HUES64 (cell line): ENCODE results near the gene PLEKHJ1.

Experiments
- H3K27ac ChIP-seq: 2 replicates; pipeline ENCODE4 v1.7.0; 2013; ENCODE audit warnings: low read depth, low read length, inconsistent platforms
- H3K27me3 ChIP-seq: 2 replicates; pipeline ENCODE4 v1.6.1; 2013; ENCODE audit warnings: mild to moderate bottlenecking, low read length; ENCODE audit not compliant: insufficient read depth
- H3K36me3 ChIP-seq: 2 replicates; pipeline ENCODE4 v1.6.1; 2013; ENCODE audit warnings: mild to moderate bottlenecking, low read length; ENCODE audit not compliant: insufficient read depth
- H3K4me1 ChIP-seq: 2 replicates; pipeline ENCODE4 v1.6.1; 2013; ENCODE audit warnings: mild to moderate bottlenecking, low read length, moderate library complexity; ENCODE audit not compliant: insufficient read depth
- H3K4me3 ChIP-seq: 2 replicates; pipeline ENCODE4 v1.5.1; 2013; ENCODE audit warnings: mild to moderate bottlenecking, low read length, moderate library complexity
- H3K9ac ChIP-seq: 2 replicates; pipeline ENCODE4 v1.6.1; 2013; ENCODE audit warnings: mild to moderate bottlenecking, low read depth, low read length
- H3K9me3 ChIP-seq: 2 replicates; pipeline ENCODE4 v1.6.1; 2013; ENCODE audit warnings: low read depth, low read length; ENCODE audit not compliant: insufficient read depth
- WGBS: fragments of 150-250, 120-280 bp; methylation state at CpG from one replicate; pipeline ENCODE4 v1.1.7; 2013; ENCODE audit warnings: missing lambda C conversion rate; 5-methylcytosine and 5-hydroxymethylcytosine counted together

The PLEKHJ1 gene

GRCh38 chr19:2246014-2246620 is 10.0 kb upstream of the PLEKHJ1 start:
- Histone ChIP-seq H3K4me1 (no peaks in the 10 kb centered on the region), H3K4me3 (no peak overlapping the region), H3K9me3 (no peaks in the 10 kb centered on the region), H3K27me3 (peaks cover 12% of the 10 kb centered on the region), H3K27ac (no peak overlapping the region), H3K36me3 (peaks cover 68% of the 10 kb centered on the region), H3K9ac (no peak overlapping the region)
- WGBS, result 93% methylated on average over 25 of the region's 25 CpGs

- Histone ChIP-seq H3K9me3 (no peaks in the 10 kb centered on the region), H3K27me3 (peaks cover 3% of the 10 kb centered on the region; the same call in 1 of the 2 replicates), H3K9ac (no peak overlapping the region), H3K4me3 (no peak overlapping the region), H3K36me3 (peaks cover 73% of the 10 kb centered on the region), H3K4me1 (peaks cover 7% of the 10 kb centered on the region), H3K27ac (no peak overlapping the region)
- 97% methylated on average over 15 of the region's 15 CpGs for WGBS
Observed at GRCh38 chr19:2245273-2245672, 9.1 kb upstream of the PLEKHJ1 start.

GRCh38 chr19:2244486-2244885 is 8.4 kb upstream of the PLEKHJ1 start:
- Histone ChIP-seq H3K9me3 (no peaks in the 10 kb centered on the region), H3K4me1 (peaks cover 15% of the 10 kb centered on the region), H3K4me3 (no peak overlapping the region), H3K27me3 (no peaks in the 10 kb centered on the region), H3K9ac (no peak overlapping the region), H3K36me3 (peaks cover 73% of the 10 kb centered on the region), H3K27ac (no peak overlapping the region)
- 96% methylated on average over 21 of the region's 21 CpGs for WGBS

- no peak overlapping the region for H3K9ac ChIP-seq
- peaks cover 73% of the 10 kb centered on the region for H3K36me3 ChIP-seq
Observed at GRCh38 chr19:2244125-2244411, 7.9 kb upstream of the PLEKHJ1 start.

GRCh38 chr19:2243274-2244124 is 7.4 kb upstream of the PLEKHJ1 start:
- peaks cover 73% of the 10 kb centered on the region for H3K36me3 ChIP-seq
- 91% methylated on average over 32 of the region's 32 CpGs for WGBS
- H3K27ac ChIP-seq, result no peak overlapping the region
- H3K9ac ChIP-seq, result no peak overlapping the region
- no peaks in the 10 kb centered on the region for H3K27me3 ChIP-seq
- H3K4me3 ChIP-seq, result no peak overlapping the region
- peaks cover 22% of the 10 kb centered on the region for H3K4me1 ChIP-seq
- H3K9me3 ChIP-seq, result no peaks in the 10 kb centered on the region

More at GRCh38 chr19:2244125-2244411, 7.9 kb upstream of the PLEKHJ1 start:
- WGBS, result 92% methylated on average over 12 of the region's 12 CpGs
- Histone ChIP-seq H3K4me3 (no peak overlapping the region), H3K27ac (no peak overlapping the region), H3K9me3 (no peaks in the 10 kb centered on the region), H3K27me3 (no peaks in the 10 kb centered on the region), H3K4me1 (peaks cover 18% of the 10 kb centered on the region)

- 0 out of 2 replicates have a peak overlapping the region, but pooled peaks have one; percentile 33 for H3K9ac ChIP-seq
- no peaks in the 10 kb centered on the region for H3K27me3 ChIP-seq
- H3K9me3 ChIP-seq, result no peaks in the 10 kb centered on the region
- H3K27ac ChIP-seq, result no peak overlapping the region
- 93% methylated on average over 8 of the region's 8 CpGs for WGBS
- H3K36me3 ChIP-seq, result peaks cover 76% of the 10 kb centered on the region
- H3K4me3 ChIP-seq, result no peak overlapping the region
- peaks cover 29% of the 10 kb centered on the region for H3K4me1 ChIP-seq
Observed at GRCh38 chr19:2242816-2243215, 6.7 kb upstream of the PLEKHJ1 start.

GRCh38 chr19:2242092-2242537 is 6.0 kb upstream of the PLEKHJ1 start:
- Histone ChIP-seq H3K4me1 (peaks cover 33% of the 10 kb centered on the region), H3K9ac (peak overlapping the region; percentile 33; the same call in 1 of the 2 replicates)

GRCh38 chr19:2240881-2241760 is 5.0 kb upstream of the PLEKHJ1 start:
- H3K9ac ChIP-seq, result peak overlapping the region; percentile 34; the same call in 1 of the 2 replicates

More at GRCh38 chr19:2242092-2242537, 6.0 kb upstream of the PLEKHJ1 start:
- WGBS, result 95% methylated on average over 12 of the region's 12 CpGs
- Histone ChIP-seq H3K27ac (no peak overlapping the region), H3K27me3 (no peaks in the 10 kb centered on the region), H3K9me3 (no peaks in the 10 kb centered on the region), H3K36me3 (peaks cover 70% of the 10 kb centered on the region), H3K4me3 (no peak overlapping the region)

GRCh38 chr19:2239771-2240770 is 3.9 kb upstream of the PLEKHJ1 start:
- Histone ChIP-seq H3K9me3 (no peaks in the 10 kb centered on the region), H3K4me3 (peak overlapping the region; percentile 77), H3K4me1 (peaks cover 33% of the 10 kb centered on the region), H3K27ac (peak overlapping the region; percentile 45; the same call in 1 of the 2 replicates), H3K36me3 (peaks cover 49% of the 10 kb centered on the region), H3K9ac (peak overlapping the region; percentile 61), H3K27me3 (no peaks in the 10 kb centered on the region)
- 41% methylated on average over 34 of the region's 34 CpGs for WGBS

More at GRCh38 chr19:2240881-2241760, 5.0 kb upstream of the PLEKHJ1 start:
- Histone ChIP-seq H3K9me3 (no peaks in the 10 kb centered on the region), H3K27ac (0 out of 2 replicates have a peak overlapping the region, but pooled peaks have one; percentile 2), H3K4me3 (0 out of 2 replicates have a peak overlapping the region, but pooled peaks have one; percentile 77), H3K4me1 (peaks cover 33% of the 10 kb centered on the region), H3K27me3 (no peaks in the 10 kb centered on the region), H3K36me3 (peaks cover 60% of the 10 kb centered on the region)
- WGBS, result 91% methylated on average over 41 of the region's 41 CpGs

- Histone ChIP-seq H3K9ac (peak overlapping the region; percentile 61; the same call in 1 of the 2 replicates), H3K4me1 (peaks cover 33% of the 10 kb centered on the region), H3K36me3 (peaks cover 44% of the 10 kb centered on the region), H3K27me3 (no peaks in the 10 kb centered on the region), H3K9me3 (no peaks in the 10 kb centered on the region), H3K27ac (no peak overlapping the region), H3K4me3 (peak overlapping the region; percentile 77)
- 65% methylated on average over 10 of the region's 10 CpGs for WGBS
Observed at GRCh38 chr19:2239173-2239572, 3.0 kb upstream of the PLEKHJ1 start.
